Activated CD4-positive, alpha-beta T cell treated with anti-CD3 and anti-CD28 coated beads, Interleukin-2, Interleukin-4, amounts not matched to agents 100 ng/mL and 50 ng/mL, durations not matched to agents 16 hours and 8 hours (primary cell): ENCODE results near the gene RBM33.
"Not testable (repeated sequence)": the region's sequence is repeated elsewhere in the genome, so short reads cannot be mapped to it uniquely, and the experiment has no call there.

Source experiments
- DNase-seq: peaks from one replicate; pipeline ENCODE4 v3.0.0-alpha.2; 2020; ENCODE audit warnings: low spot score

The RBM33 gene, protein sequence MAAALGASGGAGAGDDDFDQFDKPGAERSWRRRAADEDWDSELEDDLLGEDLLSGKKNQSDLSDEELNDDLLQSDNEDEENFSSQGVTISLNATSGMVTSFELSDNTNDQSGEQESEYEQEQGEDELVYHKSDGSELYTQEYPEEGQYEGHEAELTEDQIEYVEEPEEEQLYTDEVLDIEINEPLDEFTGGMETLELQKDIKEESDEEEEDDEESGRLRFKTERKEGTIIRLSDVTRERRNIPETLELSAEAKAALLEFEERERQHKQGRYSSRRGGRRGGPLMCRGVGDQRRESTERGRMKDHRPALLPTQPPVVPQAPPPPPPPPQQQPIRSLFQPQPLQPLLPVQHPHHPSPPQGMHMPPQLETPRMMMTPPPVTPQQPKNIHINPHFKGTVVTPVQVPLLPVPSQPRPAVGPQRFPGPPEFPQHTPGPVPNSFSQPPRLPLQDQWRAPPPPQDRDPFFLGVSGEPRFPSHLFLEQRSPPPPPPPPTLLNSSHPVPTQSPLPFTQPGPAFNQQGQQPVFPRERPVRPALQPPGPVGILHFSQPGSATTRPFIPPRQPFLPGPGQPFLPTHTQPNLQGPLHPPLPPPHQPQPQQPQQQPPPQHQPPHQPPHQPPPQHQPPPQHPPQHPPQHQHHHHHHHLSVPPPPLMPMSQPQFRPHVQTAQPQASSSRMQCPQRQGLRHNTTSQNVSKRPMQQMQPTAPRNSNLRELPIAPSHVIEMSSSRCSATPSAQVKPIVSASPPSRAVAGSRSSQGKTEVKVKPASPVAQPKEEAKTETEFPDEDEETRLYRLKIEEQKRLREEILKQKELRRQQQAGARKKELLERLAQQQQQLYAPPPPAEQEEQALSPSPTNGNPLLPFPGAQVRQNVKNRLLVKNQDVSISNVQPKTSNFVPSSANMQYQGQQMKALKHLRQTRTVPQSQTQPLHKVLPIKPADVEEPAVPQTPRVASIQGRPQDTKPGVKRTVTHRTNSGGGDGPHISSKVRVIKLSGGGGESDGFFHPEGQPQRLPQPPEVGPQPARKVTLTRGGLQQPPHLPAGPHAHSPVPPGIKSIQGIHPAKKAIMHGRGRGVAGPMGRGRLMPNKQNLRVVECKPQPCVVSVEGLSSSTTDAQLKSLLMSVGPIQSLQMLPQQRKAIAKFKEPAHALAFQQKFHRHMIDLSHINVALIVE

DNA sequence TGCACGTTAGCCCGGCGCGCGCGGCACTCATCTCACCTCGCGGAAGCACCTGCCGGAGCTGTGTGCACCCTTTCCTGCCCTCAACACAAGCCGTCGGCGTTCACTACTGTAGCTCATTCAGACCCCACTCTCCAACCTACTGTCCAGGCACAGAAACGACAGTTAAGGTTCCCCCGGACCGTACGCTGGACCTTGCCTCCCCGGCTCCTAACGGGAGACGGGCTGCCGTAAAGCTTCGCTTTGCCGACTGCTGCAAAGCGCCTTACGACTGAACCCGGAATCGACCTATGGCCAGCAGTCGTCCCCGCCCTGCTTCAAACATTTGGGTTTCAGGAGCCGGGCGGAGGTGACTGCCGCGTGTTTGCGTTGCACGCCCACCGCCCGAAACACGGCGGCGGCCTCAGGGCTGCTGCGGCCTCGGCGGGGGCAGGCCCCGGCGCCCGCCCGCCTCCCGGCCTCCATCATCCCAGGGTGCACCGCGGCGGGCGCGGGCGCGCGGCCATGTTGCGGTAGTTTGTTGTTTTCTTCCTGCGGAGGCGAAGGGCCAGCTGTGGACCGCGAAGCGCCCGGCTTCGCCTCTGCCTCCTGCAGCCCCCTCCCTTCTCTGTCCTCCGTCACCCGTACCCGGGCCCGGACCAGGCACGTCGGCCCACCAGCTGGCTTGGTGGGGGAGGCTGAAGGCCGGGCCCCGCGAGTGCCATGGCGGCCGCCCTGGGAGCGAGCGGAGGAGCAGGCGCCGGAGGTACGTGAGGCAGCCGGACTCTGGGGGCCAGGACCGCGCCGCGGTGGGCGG lies at the start of gene RBM33:
TSS of gene RBM33 (plus strand) at position 484 of the 793 bp plus-strand sequence. CDS start at position 700, 216 bp downstream.
- DNase-seq, result peak; percentile 80

DNA sequence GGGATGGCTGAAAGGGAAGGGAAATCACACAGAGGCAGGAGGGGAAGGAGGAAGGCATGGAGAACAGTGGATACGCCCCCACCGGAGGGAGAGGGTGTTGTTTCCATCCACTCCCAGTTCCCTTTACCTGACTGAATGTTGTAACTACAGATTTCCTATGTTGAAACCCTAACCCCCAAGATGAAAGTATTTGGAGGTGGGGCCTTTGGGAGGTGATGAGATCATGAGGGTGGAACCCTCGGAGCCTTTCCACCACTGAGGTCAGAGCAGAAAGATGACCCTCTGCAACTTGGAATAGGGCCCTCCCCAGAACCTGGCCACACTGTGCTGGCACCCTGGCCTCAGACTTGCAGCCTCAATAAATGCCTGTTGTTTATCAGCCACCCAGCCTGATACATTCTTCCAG lies 49.5 kb upstream of the RBM33 start:
- no peak for DNase-seq

DNA sequence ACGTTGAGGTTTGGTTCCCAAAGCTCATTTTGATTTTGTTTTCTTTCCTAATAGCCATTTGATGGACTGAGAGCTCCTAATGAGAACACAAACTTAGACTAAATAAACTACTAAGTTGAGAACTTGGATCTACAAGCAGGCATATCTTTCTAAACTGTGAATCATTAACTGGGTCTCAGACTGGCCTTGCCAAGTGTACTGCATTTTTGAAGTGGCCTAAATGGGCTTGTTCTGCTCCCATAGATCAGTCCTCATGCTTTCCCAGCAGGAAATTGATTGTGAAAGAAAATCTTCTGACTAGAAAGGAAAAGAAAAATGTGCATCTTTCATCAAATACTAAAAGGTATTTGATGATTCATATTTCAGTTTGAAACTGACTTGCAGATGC lies 46.7 kb upstream of the RBM33 start:
- DNase-seq, result no peak

DNA sequence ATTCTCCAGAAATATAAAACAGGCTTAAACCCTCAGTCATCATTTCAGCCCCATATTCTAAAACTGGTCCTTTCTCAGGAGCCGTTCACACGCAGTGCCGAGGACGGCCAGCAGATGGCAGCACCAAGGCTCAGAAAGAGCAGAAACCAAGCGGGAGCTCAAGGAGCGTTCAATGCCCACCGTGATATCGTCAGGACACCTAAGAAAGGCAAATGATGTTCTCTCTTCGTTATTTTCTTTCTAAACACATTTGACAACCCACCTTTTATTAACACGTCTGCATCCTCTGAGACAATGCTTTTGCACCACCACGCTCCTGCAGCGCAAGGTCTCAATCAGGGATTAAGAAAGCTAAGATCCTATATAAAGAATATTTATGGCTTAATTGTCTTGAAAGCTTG lies 45.7 kb upstream of the RBM33 start:
- DNase-seq, result peak; percentile 83

DNA sequence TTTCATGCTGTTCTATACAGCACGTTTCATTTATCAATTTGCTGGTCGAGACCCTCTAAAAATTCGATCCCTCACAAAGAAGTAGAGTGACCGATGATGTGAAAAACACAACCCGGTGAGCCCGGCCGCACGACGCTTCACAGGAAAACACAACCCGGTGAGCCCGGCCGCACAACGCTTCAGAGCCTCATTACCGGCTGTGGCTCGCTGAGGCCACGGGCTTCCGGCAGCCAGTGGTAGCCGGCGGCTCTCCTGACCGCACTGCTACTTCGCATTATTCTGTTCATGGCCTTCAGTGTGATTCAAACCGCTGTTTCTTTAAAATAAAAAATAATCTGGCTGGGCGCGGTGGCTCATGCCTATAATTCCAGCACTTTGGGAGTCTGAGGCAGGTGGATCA lies 42.3 kb upstream of the RBM33 start:
- no peak for DNase-seq

DNA sequence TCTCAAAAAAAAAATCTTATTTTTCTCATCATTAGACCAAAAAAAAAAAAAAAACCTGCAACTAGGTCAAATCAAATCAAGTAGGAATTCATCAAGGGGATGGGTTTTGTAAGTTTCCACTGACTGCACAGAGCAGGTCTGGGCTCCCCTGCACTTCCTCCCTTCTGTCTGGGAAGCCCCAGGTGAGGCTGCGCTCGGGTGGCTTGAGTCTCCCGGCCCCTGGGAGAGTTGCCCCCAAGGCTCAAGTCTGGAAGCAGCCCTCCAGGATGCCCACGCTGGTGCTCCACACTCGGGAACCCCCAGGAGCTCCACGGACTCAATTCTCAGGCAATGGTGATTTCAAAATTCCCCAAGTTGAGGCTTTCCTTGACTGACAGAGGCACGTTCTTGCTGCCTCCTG lies 41.7 kb upstream of the RBM33 start:
- DNase-seq, result no peak

DNA sequence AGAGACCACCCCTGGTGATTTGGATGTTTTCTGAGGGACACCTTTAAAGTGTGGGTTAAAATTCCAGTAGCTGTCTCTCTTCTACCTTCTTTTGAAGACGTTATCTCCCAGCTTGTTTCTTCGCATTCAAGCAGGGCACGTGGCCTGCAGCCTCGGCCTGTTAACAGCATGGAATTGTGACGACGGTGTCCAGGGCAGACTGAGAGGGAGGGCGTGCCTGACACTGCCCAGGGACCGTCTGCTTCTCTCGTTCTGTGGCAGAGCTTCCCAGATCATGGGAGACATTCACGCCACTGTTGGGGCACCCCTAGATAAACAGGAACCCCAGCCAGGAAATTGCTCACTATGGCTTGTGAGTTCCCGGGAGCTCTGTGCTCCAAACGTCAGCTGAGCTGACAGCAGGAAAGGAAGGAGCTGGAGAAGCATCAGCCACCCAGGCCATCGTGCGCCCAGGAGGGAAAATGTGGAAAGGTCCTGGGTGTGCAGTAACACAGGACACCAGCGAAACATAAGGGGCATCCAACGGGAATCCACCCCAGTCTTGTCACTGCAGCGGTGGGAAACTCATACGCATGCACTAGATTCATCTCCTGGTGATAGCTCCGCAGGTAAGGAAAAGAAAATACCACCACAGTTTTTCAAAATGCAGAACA lies 41.1 kb upstream of the RBM33 start:
- no peak for DNase-seq

DNA sequence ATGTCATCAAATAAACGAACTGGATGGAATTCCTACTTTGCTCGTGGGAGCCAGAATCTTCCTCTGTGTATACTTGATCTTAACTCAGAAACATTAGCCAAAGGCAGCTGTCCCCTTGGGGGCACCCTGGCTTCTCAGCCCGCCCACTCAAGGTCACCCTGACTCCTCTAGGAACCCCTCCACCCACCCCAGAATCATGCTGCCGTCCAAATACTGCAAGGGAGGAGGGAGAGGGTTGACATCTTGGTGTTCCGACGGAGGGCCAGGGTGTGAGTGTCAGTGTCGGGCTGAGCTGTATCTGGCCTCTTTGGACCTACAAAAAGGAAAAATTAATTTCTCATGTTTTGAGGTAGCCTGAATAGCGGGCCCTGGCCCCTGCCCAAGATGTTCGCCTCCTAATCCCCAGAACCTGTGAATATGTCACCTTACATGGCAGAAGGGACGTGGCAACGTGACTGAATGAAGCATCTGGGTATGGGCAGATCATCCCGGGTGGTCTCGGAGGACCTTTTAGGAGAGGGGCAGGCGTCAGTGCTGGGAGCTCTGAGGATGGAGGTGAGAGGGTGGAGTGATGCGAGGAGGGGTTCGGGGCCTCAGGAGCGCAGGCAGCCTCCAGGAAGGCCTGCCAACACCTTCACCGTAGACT lies 40.5 kb upstream of the RBM33 start:
- DNase-seq, result no peak

DNA sequence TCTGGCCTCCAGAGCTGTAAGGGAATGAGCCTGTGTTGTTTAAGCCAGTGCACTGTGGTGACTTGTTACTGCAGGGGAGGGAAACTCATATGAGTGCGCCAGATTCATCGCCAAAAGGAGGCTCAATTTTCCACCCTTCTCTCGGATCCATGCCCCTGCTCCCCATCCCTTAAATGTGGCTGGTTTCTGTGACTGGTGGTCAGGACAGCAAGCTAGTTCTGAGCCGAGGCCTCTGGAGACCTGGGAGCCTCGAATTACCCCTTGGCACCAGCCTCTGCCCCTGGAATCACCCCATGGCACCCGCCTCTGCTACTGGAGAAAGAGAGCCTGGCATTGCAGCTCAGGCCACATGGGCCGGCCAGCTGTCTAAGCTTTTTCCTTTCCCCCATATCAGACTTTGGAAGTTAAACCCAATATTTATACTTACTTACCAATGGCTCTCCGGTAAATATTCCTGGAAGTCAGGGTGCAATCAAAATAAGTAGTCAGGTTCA lies 39.9 kb upstream of the RBM33 start:
- DNase-seq, result no peak

DNA sequence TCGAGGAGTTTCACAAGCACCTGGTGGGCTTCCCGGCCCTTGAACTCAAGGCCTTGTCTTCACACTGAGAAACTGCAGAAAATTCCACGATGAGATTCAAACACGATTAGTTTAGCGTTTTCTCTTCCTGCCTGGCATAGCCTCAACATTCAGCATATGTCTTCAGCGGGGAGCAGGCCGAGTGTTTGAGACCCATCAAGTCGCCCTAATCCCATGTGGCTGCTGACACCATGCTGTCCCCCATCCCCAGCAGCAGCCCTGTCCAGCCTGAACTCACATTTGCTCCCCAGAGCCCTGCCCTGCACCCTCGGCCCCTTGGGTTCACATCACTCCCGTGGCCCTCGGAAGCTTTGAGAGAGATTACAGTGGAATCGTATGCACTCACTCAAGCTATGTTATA lies 35.3 kb upstream of the RBM33 start:
- DNase-seq, result no peak

DNA sequence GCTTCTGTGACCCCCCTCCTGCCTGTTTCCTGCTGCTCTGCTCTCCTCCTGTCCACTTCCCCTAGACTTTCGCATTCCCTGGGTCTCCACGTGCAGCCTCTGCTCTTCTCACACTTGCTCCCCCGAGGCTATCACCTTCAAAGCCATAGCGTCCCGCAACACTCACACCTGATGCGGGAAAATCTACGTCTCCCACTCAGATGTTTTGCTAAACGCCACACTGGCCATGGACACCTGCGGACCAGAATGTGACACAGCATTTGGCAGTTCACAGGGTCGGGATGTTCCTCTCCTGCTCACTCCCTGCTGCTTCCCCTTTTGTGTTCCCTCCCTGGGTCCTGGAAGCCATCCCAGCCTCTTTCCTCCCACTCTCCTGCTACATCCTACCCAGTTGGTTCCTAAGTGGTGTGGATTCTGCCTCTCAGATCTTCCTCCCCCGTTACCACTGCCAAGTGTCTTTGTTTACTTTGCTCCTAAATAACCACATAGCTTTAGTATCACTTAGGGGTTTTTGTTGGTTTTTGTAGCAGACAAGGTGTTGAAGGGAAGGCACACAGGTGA lies 33.7 kb upstream of the RBM33 start:
- DNase-seq, result no peak

DNA sequence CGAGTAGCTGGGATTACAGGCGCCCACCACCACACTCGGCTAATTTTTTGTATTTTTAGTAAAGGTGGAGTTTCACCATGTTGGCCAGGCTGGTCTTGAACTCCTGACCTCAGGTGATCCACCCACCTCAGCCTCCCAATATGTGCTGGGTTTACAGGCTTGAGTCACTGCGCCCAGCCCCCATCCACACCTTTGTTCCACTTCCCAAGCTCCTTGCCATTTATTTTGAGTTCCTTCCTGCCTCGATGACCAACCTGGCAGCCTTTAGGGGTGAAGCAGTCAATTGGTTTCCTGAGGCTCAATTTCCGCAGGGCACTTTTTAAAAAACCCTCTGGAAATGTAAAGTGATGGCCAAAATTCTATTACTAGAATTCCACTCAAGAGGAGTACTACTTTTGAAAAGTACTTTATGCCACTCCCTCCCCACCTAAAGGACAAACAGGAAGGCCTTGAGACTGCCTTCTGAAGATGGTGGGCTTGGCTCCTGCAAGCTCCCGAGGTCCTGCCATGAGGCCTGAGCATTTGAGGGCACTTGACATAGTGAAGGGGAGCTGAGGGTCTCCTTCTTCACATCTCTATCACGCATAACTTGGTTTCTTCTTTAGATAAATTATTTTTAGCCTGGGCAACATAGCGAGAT lies 32.5 kb upstream of the RBM33 start:
- DNase-seq, result no peak

DNA sequence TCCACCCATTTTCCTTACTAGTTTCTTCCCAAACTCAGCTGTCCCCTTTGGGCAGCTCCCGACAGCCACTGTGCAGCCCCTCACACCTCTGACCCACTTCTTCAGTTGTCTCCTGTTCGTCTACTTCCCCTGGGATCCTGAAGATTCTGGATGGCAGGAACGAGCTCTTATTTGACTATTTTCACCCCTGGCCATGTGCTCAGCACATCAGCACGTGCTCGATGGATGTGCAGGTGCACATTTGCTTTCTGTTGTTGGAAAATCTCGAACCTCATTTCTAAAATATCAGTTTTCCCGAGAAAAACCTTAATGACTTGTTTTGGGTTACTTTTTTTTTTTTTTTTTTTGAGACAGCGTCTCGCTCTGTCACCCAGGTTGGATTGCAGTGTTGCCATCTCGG lies 31.8 kb upstream of the RBM33 start:
- DNase-seq, result no peak

DNA sequence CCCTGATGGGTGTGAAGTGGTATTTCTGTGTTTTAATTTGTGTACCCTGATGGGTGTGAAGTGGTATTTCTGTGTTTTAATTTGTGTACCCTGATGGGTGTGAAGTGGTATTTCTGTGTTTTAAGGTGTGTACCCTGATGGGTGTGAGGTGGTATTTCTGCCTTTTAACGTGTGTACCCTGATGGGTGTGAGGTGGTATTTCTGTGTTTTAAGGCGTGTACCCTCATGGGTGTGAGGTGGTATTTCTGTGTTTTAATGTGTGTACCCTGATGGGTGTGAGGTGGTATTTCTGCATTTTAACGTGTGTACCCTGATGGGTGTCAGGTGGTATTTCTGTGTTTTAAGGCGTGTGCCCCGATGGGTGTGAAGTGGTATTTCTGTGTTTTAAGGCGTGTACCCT lies 29.4 kb upstream of the RBM33 start:
- DNase-seq, result not testable (repeated sequence)

DNA sequence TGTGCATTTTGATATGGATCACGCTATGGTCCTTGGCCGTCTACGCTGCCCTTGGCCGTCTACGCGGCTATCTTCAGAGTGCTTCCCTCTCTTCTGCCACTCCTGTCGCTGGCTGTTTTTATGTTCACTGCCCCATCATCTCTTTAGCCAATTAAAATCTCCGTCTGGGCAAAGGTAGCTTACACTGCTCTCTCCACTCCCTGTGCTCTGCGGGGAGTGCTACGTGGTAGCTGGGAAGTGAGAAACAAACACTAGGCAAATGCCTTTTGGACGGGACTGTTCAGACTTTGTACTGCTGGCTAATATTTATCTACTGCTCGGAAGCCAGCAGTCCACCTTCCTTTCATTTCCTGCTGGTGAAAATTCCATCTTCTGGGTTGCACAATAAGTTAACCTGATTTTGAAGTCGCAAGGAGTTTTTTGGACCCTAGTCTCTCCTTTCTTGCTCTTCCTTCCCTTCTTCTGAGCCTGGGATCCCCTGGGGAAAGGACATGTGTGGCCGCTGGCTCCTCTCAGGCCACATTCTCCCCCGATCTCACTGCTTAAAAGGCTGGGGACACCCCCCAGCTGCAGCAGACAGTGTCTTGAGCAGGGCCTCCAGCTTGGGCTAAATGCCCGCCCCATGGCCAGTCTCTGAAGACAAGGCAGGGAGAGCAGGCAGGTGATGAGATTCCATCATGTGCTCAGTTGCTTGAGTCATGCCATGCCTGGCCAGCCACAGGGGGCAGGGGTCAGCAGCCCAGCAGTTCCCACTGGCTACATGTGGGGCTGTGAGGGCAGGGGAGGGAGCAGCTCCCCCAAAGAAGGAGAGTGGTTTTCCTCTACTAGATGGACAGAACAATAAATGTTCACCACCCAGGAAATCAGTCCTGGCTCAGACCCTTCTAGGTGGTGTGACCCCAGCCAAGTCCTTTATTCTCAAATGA lies 25.5 kb upstream of the RBM33 start:
- DNase-seq, result no peak

DNA sequence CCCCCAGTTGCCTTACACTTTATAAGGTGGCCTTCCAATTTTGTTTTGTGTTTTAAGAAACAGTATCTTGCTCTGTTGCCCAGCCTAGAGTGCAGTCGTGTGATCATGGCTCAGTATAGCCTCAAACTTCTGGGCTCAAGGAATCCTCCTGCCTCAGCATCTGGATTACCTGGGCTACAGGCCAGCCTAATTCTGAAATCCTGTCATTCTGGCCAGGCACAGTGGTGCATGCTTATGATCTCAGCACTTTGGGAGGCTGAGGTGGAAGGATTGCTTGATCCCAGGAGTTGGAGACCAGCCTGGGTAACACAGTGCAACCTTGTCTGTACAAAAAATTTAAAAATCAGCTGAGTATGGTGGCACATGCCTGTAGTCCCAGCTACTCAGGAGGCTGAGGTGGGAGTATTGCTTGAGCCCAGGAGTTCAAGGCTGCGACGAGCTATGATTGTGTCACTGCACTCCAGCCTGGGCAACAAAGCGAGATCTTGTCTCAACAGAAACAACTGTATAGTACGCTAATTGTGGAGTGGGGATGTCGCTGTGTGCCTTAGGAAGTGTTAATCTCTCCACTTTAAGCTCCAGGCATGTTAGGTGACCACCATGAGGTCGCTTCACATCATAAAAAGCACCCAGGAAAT lies 24.7 kb upstream of the RBM33 start:
- no peak for DNase-seq

DNA sequence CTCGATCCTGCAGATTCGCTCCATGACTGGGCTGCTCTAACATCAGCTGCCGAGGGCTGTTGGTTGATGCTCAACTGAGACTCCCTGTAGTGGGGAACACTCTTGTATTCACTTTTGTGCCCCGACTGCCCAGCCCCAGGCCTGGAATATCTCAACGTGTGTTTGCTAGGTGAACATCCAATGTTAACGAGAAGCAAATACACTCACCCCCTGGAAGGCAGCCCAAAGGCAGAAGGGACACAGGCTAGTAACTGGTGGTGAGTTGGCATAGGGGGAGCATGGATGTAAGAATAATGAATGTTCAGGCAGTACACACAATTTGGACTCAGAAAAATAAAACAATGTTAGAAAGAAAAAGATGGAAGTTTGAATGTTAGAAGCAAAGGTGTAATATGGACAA lies 24.0 kb upstream of the RBM33 start:
- DNase-seq, result no peak

DNA sequence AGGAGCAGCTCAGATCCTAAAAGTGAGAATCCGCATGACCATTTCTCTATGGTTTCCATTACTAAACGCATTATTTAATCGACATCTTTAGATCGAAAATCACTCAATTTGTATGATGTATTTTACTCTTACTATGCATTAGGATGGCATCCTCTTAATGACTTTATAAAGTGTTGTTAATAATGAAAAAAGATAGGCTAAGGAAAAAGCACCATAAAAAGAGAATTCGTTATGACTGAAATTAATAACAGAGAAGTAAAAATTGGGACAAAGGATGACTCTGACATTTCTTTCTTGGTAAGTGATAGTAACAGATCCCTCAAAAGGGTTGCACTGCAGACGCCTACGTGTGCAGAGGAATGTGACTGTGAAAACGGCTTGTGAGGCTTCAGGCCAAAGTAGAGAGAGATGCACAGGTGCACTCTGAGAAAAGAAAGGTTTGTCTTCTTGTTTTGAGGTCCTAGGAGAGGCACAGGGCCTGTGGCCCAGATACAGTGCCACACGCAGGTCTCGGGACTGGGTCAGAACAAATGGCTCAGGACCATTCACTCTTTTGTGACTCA lies 23.0 kb upstream of the RBM33 start:
- no peak for DNase-seq
